Fibroblast of lung (primary cell): ENCODE results near the gene EMX2.

Experiments
- EZH2 ChIP-seq: IDR thresholded peaks from 2 replicates; pipeline ENCODE4 v1.5.1; 2012; ENCODE audit warnings: low read length, control low read depth, mild to moderate bottlenecking; ENCODE audit errors: missing control alignments
- TF ChIP-seq, protein P1 (sequence below), 2 donors: IDR thresholded peaks in 1 of 2; conservative IDR thresholded peaks in 1 of 2; 1 replicate in 1 of 2; 2 replicates in 1 of 2; pipeline ENCODE4 v1.5.1; 2011 to 2012; ENCODE audit warnings: low read length in 2 of 2, control low read depth in 1 of 2, inconsistent platforms in 1 of 2, low read depth in 1 of 2, mild to moderate bottlenecking in 1 of 2

DNA sequence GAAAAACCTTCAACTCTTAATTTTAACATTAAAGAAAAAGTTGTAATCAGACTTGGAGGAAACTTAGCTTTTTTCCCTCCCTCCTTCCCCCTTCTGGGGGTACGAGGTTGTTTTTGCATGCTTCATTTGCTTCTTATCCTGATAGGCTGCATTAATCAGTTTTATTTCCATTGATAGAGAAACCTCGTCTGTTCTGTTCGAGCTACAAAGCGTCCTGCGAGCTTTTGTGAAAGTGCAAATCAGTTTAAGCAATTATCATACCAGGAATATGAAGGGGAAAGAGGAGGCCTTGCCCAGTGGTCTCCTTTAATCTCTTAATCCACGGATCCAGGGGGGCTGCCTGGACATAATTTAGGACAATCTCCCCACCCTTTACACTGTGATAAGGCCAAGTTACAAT, 7.5 kb downstream of the EMX2 start:
- TF ChIP-seq, protein P1, sequence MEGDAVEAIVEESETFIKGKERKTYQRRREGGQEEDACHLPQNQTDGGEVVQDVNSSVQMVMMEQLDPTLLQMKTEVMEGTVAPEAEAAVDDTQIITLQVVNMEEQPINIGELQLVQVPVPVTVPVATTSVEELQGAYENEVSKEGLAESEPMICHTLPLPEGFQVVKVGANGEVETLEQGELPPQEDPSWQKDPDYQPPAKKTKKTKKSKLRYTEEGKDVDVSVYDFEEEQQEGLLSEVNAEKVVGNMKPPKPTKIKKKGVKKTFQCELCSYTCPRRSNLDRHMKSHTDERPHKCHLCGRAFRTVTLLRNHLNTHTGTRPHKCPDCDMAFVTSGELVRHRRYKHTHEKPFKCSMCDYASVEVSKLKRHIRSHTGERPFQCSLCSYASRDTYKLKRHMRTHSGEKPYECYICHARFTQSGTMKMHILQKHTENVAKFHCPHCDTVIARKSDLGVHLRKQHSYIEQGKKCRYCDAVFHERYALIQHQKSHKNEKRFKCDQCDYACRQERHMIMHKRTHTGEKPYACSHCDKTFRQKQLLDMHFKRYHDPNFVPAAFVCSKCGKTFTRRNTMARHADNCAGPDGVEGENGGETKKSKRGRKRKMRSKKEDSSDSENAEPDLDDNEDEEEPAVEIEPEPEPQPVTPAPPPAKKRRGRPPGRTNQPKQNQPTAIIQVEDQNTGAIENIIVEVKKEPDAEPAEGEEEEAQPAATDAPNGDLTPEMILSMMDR (conservative IDR thresholded peaks at IDR 0.05 in 1 of 2, IDR thresholded peaks at IDR 0.05 in 1 of 2; ENCODE audit: low read depth in 1 of 2, low read length in 2 of 2) = no peak
- TF ChIP-seq EZH2 = no peak
